Neuronal stem cell (in vitro differentiated cells): ENCODE results near the gene GNG13.

Experiments used
- DNase-seq: peaks from one replicate; pipeline ENCODE4 v3.0.0-alpha.2; 2013; ENCODE audit warnings: low spot score
- H2AFZ ChIP-seq: one replicate; pipeline ENCODE4 v1.6.1; 2013; ENCODE audit warnings: mild to moderate bottlenecking, low read length, inconsistent platforms
- H2AK5ac ChIP-seq: 2 replicates; pipeline ENCODE4 v1.6.1; 2013; ENCODE audit warnings: low read depth, mild to moderate bottlenecking, inconsistent platforms, low read length, moderate library complexity, mixed read lengths
- H2BK120ac ChIP-seq: 2 replicates; pipeline ENCODE4 v1.6.1; 2013; ENCODE audit warnings: low read depth, mild to moderate bottlenecking, inconsistent platforms, low read length, moderate library complexity, mixed read lengths
- H2BK12ac ChIP-seq: one replicate; pipeline ENCODE4 v1.6.1; 2013; ENCODE audit warnings: low read length, inconsistent platforms
- H2BK15ac ChIP-seq: 2 replicates; pipeline ENCODE4 v1.6.1; 2013; ENCODE audit warnings: mild to moderate bottlenecking, low read length, inconsistent platforms, mixed read lengths
- H2BK5ac ChIP-seq: one replicate; pipeline ENCODE4 v1.6.1; 2013; ENCODE audit warnings: inconsistent platforms, mild to moderate bottlenecking, low read length, moderate library complexity
- H3K14ac ChIP-seq: one replicate; pipeline ENCODE4 v1.6.1; 2013; ENCODE audit warnings: low read length, inconsistent platforms
- H3K18ac ChIP-seq: 2 replicates; pipeline ENCODE4 v1.6.1; 2013; ENCODE audit warnings: low read length, inconsistent platforms
- H3K23ac ChIP-seq: 2 replicates; pipeline ENCODE4 v1.6.1; 2013; ENCODE audit warnings: low read depth, mild to moderate bottlenecking, mixed read lengths, low read length, inconsistent platforms; ENCODE audit not compliant: poor library complexity
- H3K27ac ChIP-seq: replicated peaks from 3 replicates; pipeline ENCODE4 v1.5.1; 2013; ENCODE audit warnings: low read length, inconsistent platforms
- H3K27me3 ChIP-seq, 3 experiments: 2 replicates each; pipeline ENCODE4 v1.6.1; 2013; ENCODE audit warnings: low read length in 3 of 3, mild to moderate bottlenecking in 2 of 3, inconsistent platforms in 1 of 3, low read depth in 1 of 3, mixed read lengths in 1 of 3, moderate library complexity in 1 of 3; ENCODE audit not compliant: control insufficient read depth in 3 of 3, insufficient read depth in 3 of 3
- H3K36me3 ChIP-seq, 2 donors: replicated peaks in 1 of 2; 2 replicates each; pipeline ENCODE4 v1.6.1; 2013; ENCODE audit warnings: low read length in 2 of 2; ENCODE audit not compliant: control insufficient read depth in 2 of 2, insufficient read depth in 2 of 2
- H3K4ac ChIP-seq: 2 replicates; pipeline ENCODE4 v1.6.1; 2013; ENCODE audit warnings: inconsistent platforms, mild to moderate bottlenecking, low read length, moderate library complexity
- H3K4me1 ChIP-seq, 2 donors: 1 replicate in 1 of 2; 2 replicates in 1 of 2; pipeline ENCODE4 v1.6.1; 2013; ENCODE audit warnings: low read length in 2 of 2, low read depth in 1 of 2; ENCODE audit not compliant: control insufficient read depth in 2 of 2, insufficient read depth in 1 of 2
- H3K4me2 ChIP-seq: one replicate; pipeline ENCODE4 v1.6.1; 2013; ENCODE audit warnings: mild to moderate bottlenecking, low read length, inconsistent platforms; ENCODE audit not compliant: insufficient read depth, poor library complexity, severe bottlenecking
- H3K4me3 ChIP-seq, 2 donors: 2 replicates each; pipeline ENCODE4 v1.5.1; 2013; ENCODE audit warnings: low read length in 2 of 2, mild to moderate bottlenecking in 2 of 2, inconsistent platforms in 1 of 2, moderate library complexity in 1 of 2
- H3K79me1 ChIP-seq: one replicate; pipeline ENCODE4 v1.6.1; 2013; ENCODE audit warnings: low read depth, mild to moderate bottlenecking, inconsistent platforms, low read length, moderate library complexity
- H3K9ac ChIP-seq: one replicate; pipeline ENCODE4 v1.6.1; 2013; ENCODE audit warnings: mild to moderate bottlenecking, low read depth, low read length, inconsistent platforms; ENCODE audit not compliant: poor library complexity
- H3K9me3 ChIP-seq, 2 donors: replicated peaks in 1 of 2; 2 replicates each; pipeline versions ENCODE3 to v1.6.1; 2013; ENCODE audit warnings: low read length in 2 of 2, mild to moderate bottlenecking in 2 of 2, inconsistent platforms in 1 of 2, low read depth in 1 of 2, mixed read lengths in 1 of 2, moderate library complexity in 1 of 2; ENCODE audit not compliant: control insufficient read depth in 2 of 2, insufficient read depth in 1 of 2
- H4K8ac ChIP-seq: one replicate; pipeline ENCODE4 v1.6.1; 2013; ENCODE audit warnings: low read depth, mild to moderate bottlenecking, inconsistent platforms, low read length, moderate library complexity
- H4K91ac ChIP-seq: one replicate; pipeline ENCODE4 v1.6.1; 2013; ENCODE audit warnings: low read length, low read depth, mild to moderate bottlenecking, inconsistent platforms; ENCODE audit not compliant: poor library complexity
- WGBS, 2 donors: extraction: QIAGEN DNeasy Blood & Tissue Kit; methylation state at CpG; one replicate each; pipeline ENCODE4 v1.1.7; 2013; ENCODE audit warnings: missing lambda C conversion rate in 2 of 2, mixed read lengths in 1 of 2; ENCODE audit not compliant: insufficient read length in 2 of 2, insufficient replicate concordance in 1 of 2; ENCODE audit errors: extremely low coverage in 2 of 2; 5-methylcytosine and 5-hydroxymethylcytosine counted together

Gene GNG13

DNA sequence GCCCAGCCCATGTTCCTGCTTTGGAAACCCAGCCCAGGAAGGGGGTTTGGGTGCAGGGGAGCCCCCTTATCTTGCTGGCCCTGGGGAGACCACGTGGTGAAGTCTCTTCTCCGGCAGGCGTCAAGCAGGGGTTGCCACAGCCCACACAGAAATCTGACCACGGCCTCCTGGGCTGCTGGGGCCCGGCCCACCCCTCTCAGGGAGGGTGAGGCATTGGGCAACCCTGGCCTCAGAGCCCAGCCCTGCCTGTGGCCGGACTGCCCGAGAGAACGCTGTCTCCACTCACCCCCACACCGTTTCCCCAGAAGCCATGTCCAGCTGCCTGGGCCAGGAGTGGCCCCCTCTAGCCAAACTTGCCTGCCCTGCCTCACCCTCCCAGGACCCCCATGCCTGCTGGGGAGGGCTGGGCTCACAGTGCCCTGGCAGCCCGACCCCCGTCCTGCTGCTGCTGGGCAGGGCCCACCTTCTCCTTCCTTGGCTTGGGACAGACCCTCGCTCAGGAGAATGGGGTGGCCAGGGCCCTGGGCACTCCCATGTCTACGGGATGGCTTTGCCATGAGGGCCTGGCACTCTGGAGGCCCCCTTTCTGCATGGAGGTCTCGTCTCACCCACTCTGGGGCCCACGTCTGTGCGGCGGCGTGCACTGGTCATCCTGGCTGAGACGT, 19.1 kb downstream of the GNG13 start:
- H2BK120ac ChIP-seq, result no peak overlapping the region
- no peak overlapping the region for H2AK5ac ChIP-seq
- peak overlapping the region; percentile 43 for H3K23ac ChIP-seq
- peaks cover 18% of the 10 kb centered on the region for H3K79me1 ChIP-seq
- peaks cover 0 to 3% of the 10 kb centered on the region in 2 donors for H3K4me1 ChIP-seq
- no peak overlapping the region for H3K4me2 ChIP-seq
- peak overlapping the region; percentile 56 for H3K14ac ChIP-seq
- peaks cover 0 to 46% (median 3%) of the 10 kb centered on the region in 3 experiments for H3K27me3 ChIP-seq
- H3K27ac ChIP-seq, result no peak overlapping the region
- no peak overlapping the region for H2AFZ ChIP-seq
- no CpG with 5 or more reads among the region's 19 CpGs for WGBS, 2 donors
- H3K9me3 ChIP-seq, result peaks cover 0 to 1% of the 10 kb centered on the region in 2 donors
- peaks cover 8 to 13% of the 10 kb centered on the region in 2 donors for H3K36me3 ChIP-seq
- peak overlapping the region; percentile 57 for H3K18ac ChIP-seq
- no peak overlapping the region for H3K4me3 ChIP-seq
- peak overlapping the region; percentile 53 for H3K4ac ChIP-seq
- H2BK5ac ChIP-seq, result peak overlapping the region; percentile 24
- H2BK15ac ChIP-seq, result peak overlapping the region; percentile 92
- peak overlapping the region; percentile 60 for H3K9ac ChIP-seq
- peak overlapping the region; percentile 22 for H2BK12ac ChIP-seq
- no peak overlapping the region for H4K91ac ChIP-seq
- no peak for DNase-seq
- H4K8ac ChIP-seq, result no peak overlapping the region

DNA sequence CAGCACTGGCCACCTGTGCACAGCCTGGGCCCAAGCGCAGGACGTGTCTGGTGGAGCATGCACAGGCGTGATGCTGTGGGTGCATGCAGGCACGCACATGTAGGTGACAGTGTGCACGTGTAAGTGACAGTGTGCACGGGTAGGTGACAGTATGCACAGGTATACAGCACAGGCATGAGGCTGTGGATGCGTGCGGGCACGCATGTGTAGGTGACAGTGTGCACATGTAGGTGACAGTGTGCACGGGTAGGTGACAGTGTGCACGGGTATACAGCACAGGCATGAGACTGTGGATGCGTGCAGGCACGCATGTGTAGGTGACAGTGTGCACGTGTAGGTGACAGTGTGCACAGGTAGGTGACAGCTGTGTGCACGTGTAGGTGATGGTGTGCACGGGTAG, 20.2 kb downstream of the GNG13 start:
- H3K4me3 ChIP-seq, result peak overlapping the region in 1 of 2 donors; percentile 31
- peak overlapping the region; percentile 90 for H3K4ac ChIP-seq
- peak overlapping the region; percentile 52 for H3K23ac ChIP-seq
- no peak overlapping the region for H2BK5ac ChIP-seq
- no peak overlapping the region for H3K18ac ChIP-seq
- H3K36me3 ChIP-seq, result peaks cover 3% of the 10 kb centered on the region in 2 donors
- peak overlapping the region; percentile 15 for H2AK5ac ChIP-seq
- H3K79me1 ChIP-seq, result peaks cover 9% of the 10 kb centered on the region
- peaks cover 0 to 3% of the 10 kb centered on the region in 2 donors for H3K4me1 ChIP-seq
- H2BK15ac ChIP-seq, result no peak overlapping the region
- H4K8ac ChIP-seq, result no peak overlapping the region
- no peak overlapping the region for H3K27ac ChIP-seq
- no peak for DNase-seq
- H2BK12ac ChIP-seq, result peak overlapping the region; percentile 16
- peak overlapping the region; percentile 75 for H3K9ac ChIP-seq
- H3K9me3 ChIP-seq, result peaks cover 0 to 1% of the 10 kb centered on the region in 2 donors
- peaks cover 0 to 57% (median 3%) of the 10 kb centered on the region in 3 experiments for H3K27me3 ChIP-seq
- no peak overlapping the region for H2AFZ ChIP-seq
- no peak overlapping the region for H4K91ac ChIP-seq
- H2BK120ac ChIP-seq, result no peak overlapping the region
- no CpG with 5 or more reads among the region's 16 CpGs for whole genome bisulfite sequencing, 2 donors
- peak overlapping the region; percentile 57 for H3K14ac ChIP-seq
- no peak overlapping the region for H3K4me2 ChIP-seq

DNA sequence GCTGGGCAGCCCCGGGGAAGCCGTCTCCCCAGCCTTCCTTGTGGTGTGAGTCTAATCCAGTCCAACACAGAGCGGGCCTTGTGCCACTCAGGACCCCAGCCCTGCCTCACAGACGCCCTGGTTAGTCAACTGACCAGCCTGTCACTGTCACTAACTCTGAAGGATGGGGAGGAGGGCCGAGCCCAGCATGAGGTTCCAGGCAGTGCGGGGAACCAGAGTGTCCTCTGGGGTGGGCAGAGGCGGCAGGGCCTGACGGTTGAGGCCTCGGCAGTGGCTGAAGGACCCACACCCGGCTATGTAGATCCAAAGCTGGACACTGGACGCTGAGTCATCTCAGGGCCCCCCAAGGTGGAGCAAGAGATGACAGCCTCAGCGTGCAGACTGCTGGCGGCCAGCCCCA, 21.0 kb downstream of the GNG13 start:
- Histone ChIP-seq H2BK12ac (no peak overlapping the region), H2BK5ac (no peak overlapping the region), H3K36me3 (no peaks in the 10 kb centered on the region), H2BK120ac (no peak overlapping the region), H3K79me1 (peaks cover 2% of the 10 kb centered on the region), H3K9me3 (peaks cover 0 to 1% of the 10 kb centered on the region in 2 donors), H3K27ac (no peak overlapping the region), H3K9ac (peak overlapping the region; percentile 0), H3K4me2 (no peak overlapping the region), H4K8ac (no peak overlapping the region), H3K27me3 (peaks cover 0 to 57% (median 3%) of the 10 kb centered on the region in 3 experiments), H3K4ac (no peak overlapping the region), H2AK5ac (peak overlapping the region; percentile 89), H3K14ac (no peak overlapping the region), H3K4me3 (no peak overlapping the region), H3K23ac (no peak overlapping the region), H2AFZ (no peak overlapping the region), H3K18ac (no peak overlapping the region), H2BK15ac (peak overlapping the region; percentile 84), H4K91ac (no peak overlapping the region), H3K4me1 (peaks cover 0 to 3% of the 10 kb centered on the region in 2 donors)
- no CpG with 5 or more reads among the region's 13 CpGs for WGBS, 2 donors
- no peak for DNase-seq

DNA sequence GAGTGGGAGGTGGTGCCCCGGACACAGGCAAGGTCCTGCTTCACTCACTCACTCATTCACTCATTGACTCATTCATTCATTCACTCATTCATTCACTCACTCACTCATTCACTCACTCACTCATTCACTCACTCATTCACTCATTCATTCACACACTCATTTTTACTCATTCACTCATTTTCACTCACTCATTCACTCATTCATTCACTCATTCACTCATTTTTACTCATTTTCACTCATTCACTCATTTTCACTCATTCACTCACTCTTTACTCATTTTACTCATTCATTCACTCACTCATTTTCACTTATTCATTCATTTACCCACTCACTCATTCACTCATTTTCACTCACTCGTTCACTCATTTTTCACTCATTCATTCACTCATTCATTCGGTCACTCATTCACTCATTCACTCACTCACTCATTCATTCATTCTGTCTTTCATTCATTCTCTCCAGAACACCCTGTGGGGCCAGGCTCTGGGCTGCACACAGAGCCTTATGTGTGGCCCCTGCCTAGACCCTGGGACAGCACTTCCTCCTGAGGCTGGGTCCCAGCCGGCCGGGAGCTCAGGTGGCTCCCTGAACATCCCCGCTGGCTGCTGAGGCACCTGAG, 21.5 kb downstream of the GNG13 start:
- no peak overlapping the region for H3K4me3 ChIP-seq
- H3K9ac ChIP-seq, result peak overlapping the region; percentile 24
- H3K4ac ChIP-seq, result no peak overlapping the region
- peak overlapping the region; percentile 98 for H2BK15ac ChIP-seq
- DNase-seq, result no peak
- no peak overlapping the region for H2AFZ ChIP-seq
- no peak overlapping the region for H3K4me2 ChIP-seq
- H3K23ac ChIP-seq, result no peak overlapping the region
- H3K9me3 ChIP-seq, result peaks cover 0 to 1% of the 10 kb centered on the region in 2 donors
- no peak overlapping the region for H2BK120ac ChIP-seq
- H3K36me3 ChIP-seq, result no peaks in the 10 kb centered on the region
- H2BK12ac ChIP-seq, result no peak overlapping the region
- H2AK5ac ChIP-seq, result peak overlapping the region; percentile 88
- peaks cover 0 to 57% (median 3%) of the 10 kb centered on the region in 3 experiments for H3K27me3 ChIP-seq
- peaks cover 2% of the 10 kb centered on the region for H3K79me1 ChIP-seq
- peaks cover 0 to 3% of the 10 kb centered on the region in 2 donors for H3K4me1 ChIP-seq
- no peak overlapping the region for H3K27ac ChIP-seq
- H2BK5ac ChIP-seq, result no peak overlapping the region
- H4K91ac ChIP-seq, result peak overlapping the region; percentile 9
- peak overlapping the region; percentile 15 for H3K18ac ChIP-seq
- 100% methylated on average over 1 to 2 of the region's 6 CpGs for WGBS, 2 donors
- H4K8ac ChIP-seq, result no peak overlapping the region
- peak overlapping the region; percentile 9 for H3K14ac ChIP-seq
